ENCODE data around the gene FAM120B.

The FAM120B gene

GRCh38 chr6:170448751-170449630 lies 142.4 kb downstream of the FAM120B start:
- peak; percentile 33 for DNase-seq (ENCODE audit: low spot score)
- Histone ChIP-seq H3K27ac (no peak overlapping the region), H3K4me3 (no peak overlapping the region)
- TF ChIP-seq CTCF (IDR thresholded peaks at IDR 0.05) = no peak

- TF ChIP-seq CTCF (IDR thresholded peaks at IDR 0.05) = no peak
- DNase-seq (ENCODE audit: low spot score) = peak; percentile 76
- no peak overlapping the region for H3K4me3 ChIP-seq
- no peak overlapping the region for H3K27ac ChIP-seq
These were observed 143.5 kb downstream of the FAM120B start for GRCh38 chr6:170449835-170450753.

- peak; percentile 57 for DNase-seq (ENCODE audit: low spot score)
- Histone ChIP-seq H3K4me3 (no peak overlapping the region), H3K27ac (no peak overlapping the region)
- TF ChIP-seq CTCF (IDR thresholded peaks at IDR 0.05) = no peak
These were observed 144.6 kb downstream of the FAM120B start for GRCh38 chr6:170450916-170451761.

GRCh38 chr6:170451762-170452651 lies 145.4 kb downstream of the FAM120B start:
- TF ChIP-seq CTCF (IDR thresholded peaks at IDR 0.05) = no peak

GRCh38 chr6:170452767-170453545 lies 146.4 kb downstream of the FAM120B start:
- Histone ChIP-seq H3K4me3 (no peak overlapping the region), H3K27ac (no peak overlapping the region)
- DNase-seq (ENCODE audit: low spot score) = no peak
- no peak for TF ChIP-seq CTCF (IDR thresholded peaks at IDR 0.05)

More at GRCh38 chr6:170451762-170452651, 145.4 kb downstream of the FAM120B start:
- no peak for DNase-seq (ENCODE audit: low spot score)
- Histone ChIP-seq H3K4me3 (no peak overlapping the region), H3K27ac (no peak overlapping the region)
